BLaER1 treated with 17β-estradiol and CSF1 and Interleukin-3, amounts not matched to agents 10 nM and 100 nM (cell line): ENCODE data around the gene FBXO24.
A peak's percentile ranks its signal among the peaks of the same experiment; 100 is the strongest.
"Not testable (repeated sequence)": the region's sequence is repeated elsewhere in the genome, so short reads cannot be mapped to it uniquely, and the experiment has no call there.

Experiments used
- H3K27ac ChIP-seq, 11 experiments: shearing (Covaris generic); formaldehyde crosslinking; 2 replicates each; pipeline ENCODE4 v1.8.1; 2022
- H3K27me3 ChIP-seq, 11 experiments: shearing (Covaris generic); formaldehyde crosslinking; 2 replicates each; pipeline ENCODE4 v1.8.1; 2022
- H3K36me3 ChIP-seq, 11 experiments: shearing (Covaris generic); formaldehyde crosslinking; 2 replicates each; pipeline ENCODE4 v1.8.1; 2022
- H3K4me1 ChIP-seq, 10 experiments: shearing (Covaris generic); formaldehyde crosslinking; 2 replicates each; pipeline ENCODE4 v1.8.1; 2022
- H3K4me2 ChIP-seq, 11 experiments: shearing (Covaris generic); formaldehyde crosslinking; 2 replicates each; pipeline ENCODE4 v1.8.1; 2022
- H3K4me3 ChIP-seq, 10 experiments: shearing (Covaris generic); formaldehyde crosslinking; 2 replicates each; pipeline ENCODE4 v1.8.1; 2022
- H3K9ac ChIP-seq, 11 experiments: shearing (Covaris generic); formaldehyde crosslinking; 2 replicates each; pipeline ENCODE4 v1.8.1; 2022
- H3K9me3 ChIP-seq, 11 experiments: shearing (Covaris generic); formaldehyde crosslinking; replicated peaks in 1 of 11; 2 replicates each; pipeline ENCODE4 v1.8.1; 2022
- H4K20me1 ChIP-seq, 11 experiments: shearing (Covaris generic); formaldehyde crosslinking; 2 replicates each; pipeline ENCODE4 v1.8.1; 2022
- Cebpa-rat ChIP-seq, 11 experiments: shearing (Covaris generic); IDR thresholded peaks; 2 replicates each; pipeline ENCODE4 v1.8.1; 2022

FBXO24 gene

GRCh38 chr7:100563809-100564400 lies 22.2 kb upstream of the FBXO24 start:
- Histone ChIP-seq H3K4me2 (peak overlapping the region in 3 of 11 experiments; percentile 5 to 44 (median 28); a peak in 6 of 22 replicates), H3K9ac (peak overlapping the region in 2 of 11 experiments; percentile 27 to 37; a peak in 1 of 22 replicates)

GRCh38 chr7:100564405-100564804 lies 21.7 kb upstream of the FBXO24 start:
- Histone ChIP-seq H3K4me1 (peaks cover 24 to 33% (median 31%) of the 10 kb centered on the region in 10 experiments), H4K20me1 (peaks cover 0 to 16% (median 0%) of the 10 kb centered on the region in 11 experiments; a peak in 6 of 22 replicates), H3K4me2 (peak overlapping the region in 3 of 11 experiments; percentile 5 to 44 (median 28); a peak in 3 of 22 replicates), H3K36me3 (peaks cover 0 to 27% (median 15%) of the 10 kb centered on the region in 11 experiments; a peak in 11 of 22 replicates), H3K27ac (0 out of 22 replicates have a peak overlapping the region, but pooled peaks of 1 of the 11 experiments have one; percentile 6), H3K9ac (peak overlapping the region in 2 of 11 experiments; percentile 27 to 37; a peak in 1 of 22 replicates)
- not testable (repeated sequence) for H3K27me3 ChIP-seq, H3K4me3 ChIP-seq, H3K9me3 ChIP-seq

More at GRCh38 chr7:100563809-100564400, 22.2 kb upstream of the FBXO24 start:
- peaks cover 19 to 28% (median 26%) of the 10 kb centered on the region in 10 experiments for H3K4me1 ChIP-seq
- peaks cover 0 to 13% (median 0%) of the 10 kb centered on the region in 11 experiments; a peak in 3 of 22 replicates for H4K20me1 ChIP-seq
- TF ChIP-seq Cebpa-rat (IDR thresholded peaks at IDR 0.05) = no peak
- H3K27ac ChIP-seq = 0 out of 22 replicates have a peak overlapping the region, but pooled peaks of 1 of the 11 experiments have one; percentile 6
- H3K9me3 ChIP-seq = no peaks in the 10 kb centered on the region
- H3K36me3 ChIP-seq = peaks cover 0 to 28% (median 15%) of the 10 kb centered on the region in 11 experiments; a peak in 11 of 22 replicates
- peaks cover 0 to 2% (median 0%) of the 10 kb centered on the region in 11 experiments; a peak in 8 of 22 replicates for H3K27me3 ChIP-seq
- no peak overlapping the region for H3K4me3 ChIP-seq

- no peak for TF ChIP-seq Cebpa-rat (IDR thresholded peaks at IDR 0.05)
- Histone ChIP-seq H3K36me3 (peaks cover 0 to 27% (median 15%) of the 10 kb centered on the region in 11 experiments; a peak in 11 of 22 replicates), H3K9me3 (no peaks in the 10 kb centered on the region), H3K27me3 (peaks cover 6 to 15% (median 12%) of the 10 kb centered on the region in 11 experiments; a peak in 21 of 22 replicates), H4K20me1 (peaks cover 0 to 23% (median 6%) of the 10 kb centered on the region in 11 experiments; a peak in 14 of 22 replicates), H3K9ac (no peak overlapping the region), H3K4me3 (no peak overlapping the region), H3K27ac (no peak overlapping the region), H3K4me1 (peaks cover 32 to 41% (median 37%) of the 10 kb centered on the region in 10 experiments), H3K4me2 (no peak overlapping the region)
Measured at GRCh38 chr7:100565133-100565571, 21.0 kb upstream of the FBXO24 start.

- no peak for TF ChIP-seq Cebpa-rat (IDR thresholded peaks at IDR 0.05)
- Histone ChIP-seq H3K4me1 (peaks cover 39 to 50% (median 47%) of the 10 kb centered on the region in 10 experiments), H4K20me1 (peaks cover 3 to 32% (median 14%) of the 10 kb centered on the region in 11 experiments; a peak in 20 of 22 replicates), H3K36me3 (peaks cover 0 to 27% (median 15%) of the 10 kb centered on the region in 11 experiments; a peak in 11 of 22 replicates), H3K4me3 (no peak overlapping the region), H3K9me3 (no peaks in the 10 kb centered on the region), H3K27me3 (peaks cover 15 to 24% (median 22%) of the 10 kb centered on the region in 11 experiments), H3K4me2 (no peak overlapping the region), H3K9ac (no peak overlapping the region), H3K27ac (no peak overlapping the region)
Measured at GRCh38 chr7:100566018-100566531, 20.1 kb upstream of the FBXO24 start.

DNA sequence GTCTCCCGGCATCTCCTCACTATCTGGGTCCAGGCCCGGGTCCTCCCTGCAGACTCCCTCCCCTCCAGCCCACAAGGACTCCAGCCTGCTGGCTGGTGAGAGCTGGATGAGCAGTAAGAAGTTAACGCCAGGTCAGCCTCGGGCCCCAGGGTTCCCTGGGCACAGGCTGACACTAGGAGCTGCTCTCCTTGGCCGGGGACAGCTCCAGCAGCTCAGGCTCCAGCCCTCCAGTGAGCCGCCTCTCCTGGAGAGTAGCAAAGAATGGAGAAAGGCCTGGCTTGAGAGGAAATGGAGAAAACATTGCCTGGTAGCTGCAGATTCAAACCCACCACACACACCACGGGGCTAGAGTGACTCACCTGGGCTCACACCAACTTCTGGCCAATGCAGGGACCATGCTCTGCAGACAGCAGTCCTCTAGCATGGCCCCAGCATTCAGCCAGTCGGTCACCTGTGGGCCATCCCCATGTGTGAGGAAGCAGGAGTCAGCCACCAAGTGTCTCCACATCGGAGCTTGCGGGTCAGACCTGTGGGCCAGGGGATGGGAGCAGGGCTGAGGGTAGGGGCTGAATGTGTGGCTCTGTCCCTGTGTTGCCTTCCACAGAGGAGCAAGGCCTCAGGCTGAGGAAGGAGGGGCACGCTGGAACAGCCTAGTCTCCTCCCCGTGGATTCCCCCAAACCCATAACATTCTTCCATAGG lies 18.9 kb upstream of the FBXO24 start:
- peaks cover 26 to 35% (median 30%) of the 10 kb centered on the region in 11 experiments for H3K27me3 ChIP-seq
- peak overlapping the region; percentile 21 to 91 (median 77); a peak in 21 of 22 replicates for H3K4me2 ChIP-seq
- H3K4me3 ChIP-seq = no peak overlapping the region
- H3K9ac ChIP-seq = peak overlapping the region in 6 of 11 experiments; percentile 1 to 39 (median 28); a peak in 5 of 22 replicates
- H3K9me3 ChIP-seq = no peaks in the 10 kb centered on the region
- no peak for TF ChIP-seq Cebpa-rat (IDR thresholded peaks at IDR 0.05)
- peaks cover 13 to 43% (median 24%) of the 10 kb centered on the region in 11 experiments; a peak in 20 of 22 replicates for H4K20me1 ChIP-seq
- H3K27ac ChIP-seq = peak overlapping the region in 4 of 11 experiments; percentile 2 to 34 (median 20); a peak in 1 of 22 replicates
- peaks cover 40 to 61% (median 56%) of the 10 kb centered on the region in 10 experiments for H3K4me1 ChIP-seq
- peaks cover 0 to 27% (median 15%) of the 10 kb centered on the region in 11 experiments; a peak in 13 of 22 replicates for H3K36me3 ChIP-seq

DNA sequence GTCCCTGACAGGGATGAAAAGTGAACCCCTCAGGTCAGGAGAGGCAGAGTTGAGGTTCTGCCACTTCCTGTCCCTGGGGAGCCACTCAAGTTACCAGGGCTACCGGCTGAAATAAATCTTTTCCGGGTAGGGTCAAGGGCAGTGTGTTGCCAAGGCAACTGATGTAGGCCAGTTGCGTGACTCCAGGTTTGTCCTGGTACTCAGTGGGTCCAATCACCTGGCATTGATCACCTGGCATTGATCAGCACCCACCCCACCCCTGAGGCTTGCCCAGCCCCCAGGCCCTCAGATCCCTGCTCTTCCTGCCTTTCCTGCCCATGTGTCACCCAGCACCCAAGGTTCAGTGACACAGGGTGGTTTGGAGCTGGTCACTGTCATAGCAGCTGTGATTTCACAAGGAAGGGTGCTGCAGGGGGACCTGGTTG lies 18.4 kb upstream of the FBXO24 start:
- peak overlapping the region in 3 of 11 experiments; percentile 2 to 34 (median 22); a peak in 2 of 22 replicates for H3K27ac ChIP-seq
- TF ChIP-seq Cebpa-rat (IDR thresholded peaks at IDR 0.05) = no peak
- no peaks in the 10 kb centered on the region for H3K9me3 ChIP-seq
- peak overlapping the region; percentile 21 to 91 (median 77); a peak in 21 of 22 replicates for H3K4me2 ChIP-seq
- H3K4me1 ChIP-seq = peaks cover 40 to 64% (median 58%) of the 10 kb centered on the region in 10 experiments
- peaks cover 19 to 49% (median 30%) of the 10 kb centered on the region in 11 experiments; a peak in 20 of 22 replicates for H4K20me1 ChIP-seq
- peaks cover 0 to 25% (median 14%) of the 10 kb centered on the region in 11 experiments; a peak in 19 of 22 replicates for H3K36me3 ChIP-seq
- H3K27me3 ChIP-seq = peaks cover 26 to 41% (median 31%) of the 10 kb centered on the region in 11 experiments
- H3K9ac ChIP-seq = peak overlapping the region in 6 of 11 experiments; percentile 1 to 39 (median 28); a peak in 5 of 22 replicates
- no peak overlapping the region for H3K4me3 ChIP-seq

DNA sequence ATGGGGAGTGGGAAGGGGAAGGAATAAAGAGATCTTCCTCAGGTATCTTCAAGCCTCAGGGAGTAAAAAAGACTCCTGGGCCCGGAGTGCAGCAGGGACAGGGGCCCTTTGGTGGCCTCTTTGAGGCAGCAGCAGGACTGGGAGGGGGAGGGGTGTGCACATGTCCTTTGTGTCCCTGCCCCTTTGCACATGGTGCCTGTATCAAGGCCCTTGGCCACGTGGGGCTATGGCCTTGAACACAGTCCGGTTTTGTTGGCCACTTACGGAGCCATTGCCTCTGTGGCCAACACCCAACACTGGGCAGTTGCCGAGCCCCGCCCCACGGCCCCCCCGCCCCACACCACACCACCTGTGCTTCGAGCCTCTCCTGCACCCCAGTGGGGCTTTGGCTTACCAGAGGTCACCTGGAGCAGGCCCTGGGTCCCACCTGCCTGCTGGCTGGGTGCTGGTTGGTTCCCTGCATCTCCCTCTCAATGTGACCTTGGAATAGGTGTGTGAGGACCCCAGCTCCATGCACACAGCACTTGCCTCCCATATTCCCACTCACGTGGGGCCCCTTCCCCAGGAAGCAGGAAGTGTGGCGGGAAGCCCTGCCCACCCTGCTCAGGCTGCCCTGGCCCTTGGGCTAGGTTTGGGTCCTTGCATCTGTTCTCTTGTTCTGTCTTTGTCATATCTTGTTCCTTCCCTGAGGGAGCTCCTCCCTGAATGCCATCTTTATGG lies 17.8 kb upstream of the FBXO24 start:
- Histone ChIP-seq H4K20me1 (peaks cover 24 to 55% (median 35%) of the 10 kb centered on the region in 11 experiments; a peak in 20 of 22 replicates), H3K9me3 (no peaks in the 10 kb centered on the region), H3K36me3 (peaks cover 3 to 25% (median 14%) of the 10 kb centered on the region in 11 experiments; a peak in 21 of 22 replicates), H3K27me3 (peaks cover 26 to 44% (median 31%) of the 10 kb centered on the region in 11 experiments), H3K9ac (0 out of 22 replicates have a peak overlapping the region, but pooled peaks of 1 of the 11 experiments have one; percentile 1), H3K4me2 (peak overlapping the region; percentile 61 to 91 (median 77); a peak in 21 of 22 replicates), H3K4me3 (no peak overlapping the region), H3K27ac (peak overlapping the region in 1 of 11 experiments; percentile 22; a peak in 1 of 22 replicates), H3K4me1 (peaks cover 40 to 68% (median 60%) of the 10 kb centered on the region in 10 experiments)
- no peak for TF ChIP-seq Cebpa-rat (IDR thresholded peaks at IDR 0.05)
